HG03060 (cell line): Measurements from ENCODE around the gene TCF7L1.

Experiments
- ATAC-seq: cut with Tn5 transposase; IDR thresholded peaks from one replicate; pipeline ENCODE4 v1.9.1; 2021; ENCODE audit warnings: low read depth, moderate number of reproducible peaks; ENCODE audit not compliant: unreplicated experiment

Gene TCF7L1

DNA sequence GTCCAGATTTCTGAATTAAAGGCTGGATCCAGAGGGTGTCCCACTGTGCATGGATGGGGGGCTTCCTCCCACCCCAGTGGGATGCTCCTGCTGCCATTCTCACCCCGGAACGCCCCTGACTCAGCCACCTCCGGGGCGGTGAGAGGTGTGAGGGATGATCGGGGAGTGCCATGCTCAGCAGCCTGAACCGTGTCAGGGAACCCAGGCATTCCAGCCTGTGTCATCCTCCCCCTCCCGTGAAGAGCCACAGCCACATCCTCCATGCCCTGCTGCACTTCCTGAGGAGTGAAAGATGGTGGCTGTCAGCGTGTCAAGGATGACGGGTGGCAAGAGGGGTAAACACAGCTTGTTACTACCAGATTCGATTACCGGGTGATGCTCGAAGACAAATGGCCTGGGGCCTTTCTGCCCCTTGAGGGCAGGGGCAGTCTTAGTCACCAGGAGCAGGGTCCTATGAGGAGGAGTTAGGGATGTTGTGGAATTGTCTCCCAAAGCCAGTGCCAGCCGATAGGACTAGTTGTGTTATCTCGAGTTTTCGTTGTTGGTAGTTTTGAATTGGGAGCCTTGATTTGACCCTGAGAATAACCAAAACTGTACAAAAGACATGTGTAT, 80.8 kb downstream of the TCF7L1 start:
- no peak for ATAC-seq

GRCh38 chr2:85215081-85215447, 81.9 kb downstream of the TCF7L1 start:
- no peak for ATAC-seq

GRCh38 chr2:85215448-85216401, 82.5 kb downstream of the TCF7L1 start:
- ATAC-seq: no peak

- no peak for ATAC-seq
Measured at GRCh38 chr2:85216927-85217326, 83.7 kb downstream of the TCF7L1 start.

DNA sequence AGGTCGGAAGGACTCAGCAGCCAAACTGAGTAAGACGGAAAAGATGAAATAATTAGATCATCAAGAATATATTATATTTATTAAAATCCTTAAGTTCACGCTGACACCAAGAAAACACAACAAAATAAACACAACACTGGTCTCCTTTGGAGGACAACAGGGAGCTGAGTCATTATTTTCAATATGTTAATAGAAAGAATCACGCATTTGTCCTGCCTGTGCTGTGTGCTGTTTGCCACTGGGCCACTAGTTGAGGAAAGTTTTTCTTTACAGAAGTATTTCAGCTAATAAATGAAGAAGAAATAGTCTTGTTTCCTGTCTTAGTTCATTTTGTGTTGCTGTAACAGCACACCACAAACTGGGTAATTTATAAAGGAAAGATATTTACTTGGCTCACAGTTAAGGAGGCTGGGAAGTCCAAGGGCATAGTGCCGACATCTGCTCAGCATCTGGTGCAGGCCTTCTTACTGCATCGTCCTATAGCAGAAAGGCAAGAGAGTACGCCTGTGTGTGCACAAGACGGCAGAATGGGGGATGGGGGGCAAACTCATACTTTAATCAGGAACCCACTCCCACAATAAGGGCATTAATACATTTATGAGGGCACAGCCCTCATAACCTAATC, 88.0 kb downstream of the TCF7L1 start:
- ATAC-seq: no peak

GRCh38 chr2:85222792-85223191, 89.6 kb downstream of the TCF7L1 start:
- no peak for ATAC-seq

DNA sequence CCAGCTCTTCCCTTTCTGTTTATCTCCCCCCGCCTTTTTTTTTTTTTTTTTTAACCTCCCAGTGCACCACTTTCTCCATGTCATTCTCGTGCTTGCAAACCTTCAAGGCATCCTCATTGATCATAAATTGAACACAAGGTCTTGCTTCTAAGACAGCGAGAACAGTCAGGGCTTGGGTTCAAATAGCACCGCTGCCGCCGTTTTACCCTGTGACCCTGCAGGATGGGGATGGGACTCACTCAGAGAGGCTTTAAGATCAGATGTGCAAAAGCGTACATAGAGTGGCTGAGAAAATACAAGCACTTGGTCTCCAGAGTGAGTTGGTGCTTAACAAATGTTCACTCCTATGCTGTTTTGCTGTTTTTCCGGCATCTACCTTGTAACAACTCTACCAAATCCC, 93.6 kb downstream of the TCF7L1 start:
- ATAC-seq: no peak

- ATAC-seq: no peak
Measured at GRCh38 chr2:85230679-85231467, 97.7 kb downstream of the TCF7L1 start.

DNA sequence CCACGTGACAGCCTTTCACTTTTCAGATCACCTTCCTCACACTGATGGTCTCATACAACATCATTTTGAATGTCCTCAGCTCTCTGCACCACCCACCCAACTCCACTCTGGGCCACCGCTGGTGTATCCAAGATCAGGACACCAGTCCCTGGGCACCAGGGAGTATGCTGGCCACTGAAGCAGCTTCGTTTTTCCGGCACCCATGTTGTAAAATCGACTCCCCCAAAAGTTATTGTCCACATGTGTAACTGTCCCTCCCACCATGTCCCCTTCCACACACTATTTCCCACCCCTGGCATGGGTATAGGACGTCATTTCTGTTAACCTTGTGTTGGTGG, 98.2 kb downstream of the TCF7L1 start:
- ATAC-seq: no peak

DNA sequence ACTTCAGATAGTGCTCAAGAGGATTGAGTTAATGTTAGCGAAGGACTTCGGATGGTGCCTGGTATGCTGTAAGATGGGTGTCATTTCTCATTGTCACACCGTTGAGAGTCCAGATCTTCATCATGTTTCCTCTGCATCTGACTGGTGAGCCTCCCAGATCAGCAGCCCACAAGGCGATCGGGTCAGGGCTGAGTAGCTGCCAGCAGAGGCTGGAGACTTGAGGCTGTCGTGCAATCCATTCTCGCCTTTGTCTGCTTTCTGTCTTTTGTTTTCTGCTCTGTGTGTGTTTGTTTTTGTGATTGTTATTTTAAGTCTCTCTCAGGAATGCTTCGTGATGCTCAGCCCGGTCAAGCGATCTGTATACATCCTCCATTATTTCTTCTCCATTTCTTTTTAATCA, 98.8 kb downstream of the TCF7L1 start:
- ATAC-seq: no peak

DNA sequence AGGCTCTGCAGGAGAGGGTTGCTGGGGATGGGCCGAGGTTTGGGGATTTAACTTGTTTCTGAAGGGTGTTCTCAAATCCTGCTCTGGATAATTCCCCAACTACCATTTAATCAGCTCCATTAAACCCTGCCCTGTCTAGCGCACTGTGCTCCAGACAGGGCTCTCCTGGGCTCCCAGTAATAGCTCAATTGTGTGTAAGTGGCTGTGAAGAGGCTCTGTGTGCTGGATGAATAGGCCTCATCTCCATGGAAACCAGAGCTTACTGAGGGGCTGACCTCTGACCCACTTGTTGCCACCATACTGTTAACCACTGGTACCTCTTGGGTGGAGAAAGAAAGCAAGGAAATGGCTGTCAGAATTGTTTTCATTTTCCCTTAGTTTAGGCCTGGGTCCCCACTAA, 101.7 kb downstream of the TCF7L1 start:
- no peak for ATAC-seq

GRCh38 chr2:85235281-85235680, 102.1 kb downstream of the TCF7L1 start:
- ATAC-seq: no peak

GRCh38 chr2:85236084-85236483, 102.9 kb downstream of the TCF7L1 start:
- ATAC-seq: no peak

- ATAC-seq: no peak
Measured at GRCh38 chr2:85237849-85238565, 104.8 kb downstream of the TCF7L1 start.

GRCh38 chr2:85238607-85239006, 105.4 kb downstream of the TCF7L1 start:
- ATAC-seq: no peak

DNA sequence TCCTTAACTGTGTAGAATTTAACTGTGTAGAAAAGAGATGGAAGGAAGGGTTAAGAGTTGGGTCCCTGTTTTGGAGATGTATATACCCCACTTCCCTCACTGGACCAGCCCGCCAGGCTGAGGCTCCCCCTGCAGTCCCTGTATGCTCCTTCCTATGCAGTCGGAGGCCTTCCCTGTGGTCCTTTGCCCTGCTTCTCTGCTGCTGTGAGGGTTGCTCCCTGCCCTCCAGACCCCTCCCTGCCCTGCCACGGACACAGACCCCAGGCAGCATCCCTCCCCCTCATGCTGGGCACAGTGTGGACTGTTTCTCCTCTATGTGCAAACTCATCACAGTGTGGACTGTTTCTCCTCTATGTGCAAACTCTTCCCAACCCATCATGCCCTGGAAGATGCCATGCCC, 105.9 kb downstream of the TCF7L1 start:
- ATAC-seq: no peak

DNA sequence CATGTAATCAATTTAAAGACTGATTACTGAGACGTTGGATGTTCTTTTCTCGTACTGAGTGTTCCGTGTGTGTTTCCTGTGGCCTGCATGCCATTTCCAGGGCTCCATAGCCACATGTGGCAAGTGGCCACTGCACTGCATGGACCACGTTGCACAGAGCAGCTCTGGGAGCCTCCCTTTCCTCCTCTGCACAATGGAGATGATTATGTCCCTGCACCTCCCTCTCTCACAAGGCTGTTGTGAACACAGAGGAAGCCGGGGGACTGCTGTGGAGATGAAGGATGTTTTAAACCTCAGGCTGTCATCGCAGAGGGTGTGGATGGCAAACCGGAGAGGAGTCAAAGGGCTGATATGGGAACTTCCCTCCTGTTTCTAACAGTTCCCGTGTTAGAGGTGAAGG, 106.9 kb downstream of the TCF7L1 start:
- ATAC-seq: no peak

- ATAC-seq: no peak
Measured at GRCh38 chr2:85242321-85242720, 109.1 kb downstream of the TCF7L1 start.

DNA sequence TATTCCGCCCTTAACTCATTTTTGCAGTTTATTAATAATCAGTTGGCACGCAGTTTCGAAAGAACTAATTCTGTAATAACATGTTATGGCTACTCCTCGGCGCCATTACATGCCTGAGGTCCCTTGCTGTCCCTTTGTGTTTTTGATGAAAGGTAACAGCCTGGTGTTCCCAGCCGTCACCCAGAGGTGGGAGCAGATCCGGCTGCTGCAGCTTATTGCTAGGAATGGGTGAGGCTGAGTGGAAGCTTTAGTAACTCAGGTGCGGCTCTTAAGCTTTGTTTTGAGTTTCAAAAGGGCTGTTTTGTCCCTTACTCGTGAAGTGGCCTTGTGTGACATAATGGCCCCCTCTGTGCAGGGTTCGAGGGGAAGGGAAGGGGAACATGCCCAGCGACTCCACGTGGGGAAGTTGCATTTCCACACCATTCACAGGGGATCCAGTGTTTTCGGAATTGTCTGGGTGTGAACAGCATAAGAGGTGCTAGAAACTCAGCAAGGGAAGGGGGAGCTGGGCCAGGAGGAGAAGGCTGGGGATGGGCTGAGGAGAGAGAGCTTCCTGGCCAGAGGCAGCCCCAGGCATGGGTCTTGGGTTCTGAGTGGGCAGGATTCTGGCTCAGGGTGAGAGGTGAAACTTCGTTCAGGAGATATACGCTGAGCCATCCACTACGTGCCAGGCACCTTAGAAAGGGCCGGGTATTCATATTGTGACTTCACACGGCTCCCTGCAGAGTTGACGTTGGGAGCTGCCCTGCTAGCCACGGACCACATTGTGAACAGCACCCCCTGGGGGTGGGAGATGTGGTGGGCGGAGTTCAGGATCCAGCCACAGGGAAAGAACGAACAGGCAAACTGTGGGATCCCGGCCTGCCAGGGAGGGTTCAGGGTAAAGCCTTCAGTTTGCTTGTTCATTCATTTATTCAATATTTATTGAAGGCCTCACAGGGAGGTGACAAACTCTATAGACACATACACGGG, 110.2 kb downstream of the TCF7L1 start:
- no peak for ATAC-seq
